GM04503 (cell line): ENCODE data around the gene UBFD1.
"Not testable (repeated sequence)": the region's sequence is repeated elsewhere in the genome, so short reads cannot be mapped to it uniquely, and the experiment has no call there.

ENCODE experiments used
- DNase-seq: peaks from one replicate; pipeline ENCODE4 v3.0.0-alpha.2; 2012; ENCODE audit warnings: low read depth

UBFD1 gene

GRCh38 chr16:23527961-23528643 is 29.4 kb upstream of the UBFD1 start:
- DNase-seq, result no peak

- no peak for DNase-seq
Measured at GRCh38 chr16:23528644-23529310, 28.8 kb upstream of the UBFD1 start.

- DNase-seq, result no peak
Measured at GRCh38 chr16:23530062-23530461, 27.5 kb upstream of the UBFD1 start.

- DNase-seq, result no peak
Measured at GRCh38 chr16:23532448-23532847, 25.1 kb upstream of the UBFD1 start.

- DNase-seq, result no peak
Measured at GRCh38 chr16:23534868-23535860, 22.4 kb upstream of the UBFD1 start.

GRCh38 chr16:23535901-23536300 is 21.6 kb upstream of the UBFD1 start:
- no peak for DNase-seq

GRCh38 chr16:23537390-23537789 is 20.1 kb upstream of the UBFD1 start:
- no peak for DNase-seq

- DNase-seq, result no peak
Measured at GRCh38 chr16:23538919-23539278, 18.6 kb upstream of the UBFD1 start.

GRCh38 chr16:23539984-23540816 is 17.3 kb upstream of the UBFD1 start:
- no peak for DNase-seq

GRCh38 chr16:23540817-23541178 is 16.7 kb upstream of the UBFD1 start:
- DNase-seq, result not testable (repeated sequence)

GRCh38 chr16:23544436-23544835 is 13.1 kb upstream of the UBFD1 start:
- DNase-seq, result no peak

- no peak for DNase-seq
Measured at GRCh38 chr16:23549938-23550337, 7.6 kb upstream of the UBFD1 start.

- DNase-seq, result no peak
Measured at GRCh38 chr16:23552161-23552560, 5.4 kb upstream of the UBFD1 start.

GRCh38 chr16:23554536-23554935 is 3.0 kb upstream of the UBFD1 start:
- DNase-seq, result no peak

- no peak for DNase-seq
Measured at GRCh38 chr16:23557779-23558702, 514 bp downstream of the UBFD1 start.

GRCh38 chr16:23561586-23561985 is 4.1 kb downstream of the UBFD1 start:
- no peak for DNase-seq

- no peak for DNase-seq
Measured at GRCh38 chr16:23562505-23562904, 5.0 kb downstream of the UBFD1 start.

GRCh38 chr16:23563186-23563585 is 5.7 kb downstream of the UBFD1 start:
- DNase-seq, result no peak

- no peak for DNase-seq
Measured at GRCh38 chr16:23564575-23565363, 7.2 kb downstream of the UBFD1 start.

GRCh38 chr16:23566724-23567123 is 9.2 kb downstream of the UBFD1 start:
- DNase-seq, result no peak
